Suprapubic skin (tissue), 4 donors: ENCODE results near the gene AVL9. TPM values are rescaled to one million over a fixed set of nuclear protein-coding genes. Genes with fewer than 3 reads are reported as not detected.

Experiments
- DNase-seq, 2 donors: peaks; one replicate each; pipeline ENCODE4 v3.0.0-alpha.2; 2019; ENCODE audit warnings: low spot score in 2 of 2
- H3K27ac ChIP-seq: fragments of 200-600 bp; sonication (generic); one replicate; pipeline ENCODE4 v1.5.1; 2019
- H3K27me3 ChIP-seq: fragments of 200-600 bp; sonication (generic); one replicate; pipeline ENCODE4 v1.5.1; 2019
- H3K36me3 ChIP-seq: fragments of 200-600 bp; sonication (generic); one replicate; pipeline ENCODE4 v1.5.1; 2019
- H3K4me1 ChIP-seq: fragments of 200-600 bp; sonication (generic); one replicate; pipeline ENCODE4 v1.5.1; 2019
- H3K4me3 ChIP-seq: fragments of 200-600 bp; sonication (generic); one replicate; pipeline ENCODE4 v1.5.1; 2019; ENCODE audit warnings: mild to moderate bottlenecking
- H3K9me3 ChIP-seq: fragments of 200-600 bp; sonication (generic); one replicate; pipeline ENCODE4 v1.5.1; 2019
- CTCF ChIP-seq, 2 donors: fragments of 200-600 bp in 1 of 2; fragments of 450-650 bp in 1 of 2; sonication (generic) in 1 of 2; IDR thresholded peaks; one replicate each; pipeline ENCODE4 v1.5.1; 2016 to 2019; ENCODE audit warnings: antibody characterized with exemption in 2 of 2, mild to moderate bottlenecking in 1 of 2, moderate library complexity in 1 of 2
- EP300 ChIP-seq: sonication (generic); formaldehyde crosslinking; IDR thresholded peaks from one replicate; pipeline ENCODE4 v1.6.1; 2017; ENCODE audit warnings: antibody characterized with exemption
- POLR2A ChIP-seq, 2 donors: fragments of 450-650 bp; IDR thresholded peaks; one replicate each; pipeline ENCODE4 v1.6.1; 2017; ENCODE audit warnings: antibody characterized with exemption in 2 of 2, mild to moderate bottlenecking in 2 of 2, moderate library complexity in 2 of 2
- POLR2AphosphoS5 ChIP-seq, 3 donors: sonication (generic); formaldehyde crosslinking; IDR thresholded peaks; one replicate each; pipeline ENCODE4 v1.6.1; 2017; ENCODE audit warnings: antibody characterized with exemption in 3 of 3
- WGBS: methylation state at CpG from one replicate; pipeline ENCODE4 v1.1.5; 2018; 5-methylcytosine and 5-hydroxymethylcytosine counted together
- total RNA-seq, 4 donors: library from RNA; depleted of rRNA; stranded (reverse); fragments of >200 nt; gene quantifications; one replicate each; pipeline ENCODE4 v1.1.0, GENCODE V29; 2016

AVL9 gene
- total RNA-seq, 4 donors from 2014 or later = 22.5 to 42.2 (median 24.8) TPM

GRCh38 chr7:32574626-32575025 lies 79.3 kb downstream of the AVL9 start:
- peaks cover 66% of the 10 kb centered on the region for H3K36me3 ChIP-seq
- H3K27ac ChIP-seq = no peak overlapping the region
- no peaks in the 10 kb centered on the region for H3K4me1 ChIP-seq
- TF ChIP-seq CTCF (IDR thresholded peaks at IDR 0.05) = no peak
- TF ChIP-seq POLR2AphosphoS5 (IDR thresholded peaks at IDR 0.05) = no peak
- no peak for TF ChIP-seq EP300
- TF ChIP-seq POLR2A (IDR thresholded peaks at IDR 0.05) = no peak
- no peaks in the 10 kb centered on the region for H3K9me3 ChIP-seq
- H3K4me3 ChIP-seq = no peak overlapping the region
- no peak for DNase-seq
- no peaks in the 10 kb centered on the region for H3K27me3 ChIP-seq
- WGBS = 92% methylated on average over 1 of the region's 1 CpG

- Histone ChIP-seq H3K27me3 (no peaks in the 10 kb centered on the region), H3K4me3 (no peak overlapping the region), H3K9me3 (no peaks in the 10 kb centered on the region), H3K4me1 (no peaks in the 10 kb centered on the region), H3K27ac (no peak overlapping the region), H3K36me3 (peaks cover 76% of the 10 kb centered on the region)
- TF ChIP-seq POLR2A (IDR thresholded peaks at IDR 0.05) = no peak
- TF ChIP-seq CTCF (IDR thresholded peaks at IDR 0.05) = no peak
- no peak for TF ChIP-seq EP300
- TF ChIP-seq POLR2AphosphoS5 (IDR thresholded peaks at IDR 0.05) = no peak
- DNase-seq = no peak
- 87% methylated on average over 2 of the region's 2 CpGs for WGBS
Observed at GRCh38 chr7:32577421-32577820, 82.1 kb downstream of the AVL9 start.

GRCh38 chr7:32579776-32580175 lies 84.5 kb downstream of the AVL9 start:
- peaks cover 82% of the 10 kb centered on the region for H3K36me3 ChIP-seq
- no peaks in the 10 kb centered on the region for H3K4me1 ChIP-seq
- DNase-seq = no peak
- WGBS = 85% methylated on average over 2 of the region's 2 CpGs
- H3K27me3 ChIP-seq = no peaks in the 10 kb centered on the region
- H3K4me3 ChIP-seq = no peak overlapping the region
- TF ChIP-seq POLR2A (IDR thresholded peaks at IDR 0.05) (no peak), POLR2AphosphoS5 (IDR thresholded peaks at IDR 0.05) (no peak), CTCF (IDR thresholded peaks at IDR 0.05) (no peak), EP300 (no peak)
- H3K9me3 ChIP-seq = no peaks in the 10 kb centered on the region
- H3K27ac ChIP-seq = no peak overlapping the region

- TF ChIP-seq EP300 (no peak), POLR2AphosphoS5 (IDR thresholded peaks at IDR 0.05) (no peak), CTCF (IDR thresholded peaks at IDR 0.05) (no peak), POLR2A (IDR thresholded peaks at IDR 0.05) (no peak)
- no peaks in the 10 kb centered on the region for H3K27me3 ChIP-seq
- 94% methylated on average over 4 of the region's 4 CpGs for WGBS
- H3K4me1 ChIP-seq = no peaks in the 10 kb centered on the region
- H3K27ac ChIP-seq = no peak overlapping the region
- no peak for DNase-seq
- no peak overlapping the region for H3K4me3 ChIP-seq
- peaks cover 82% of the 10 kb centered on the region for H3K36me3 ChIP-seq
- H3K9me3 ChIP-seq = no peaks in the 10 kb centered on the region
Observed at GRCh38 chr7:32580646-32581045, 85.4 kb downstream of the AVL9 start.

GRCh38 chr7:32582036-32582435 lies 86.7 kb downstream of the AVL9 start:
- Histone ChIP-seq H3K36me3 (peaks cover 80% of the 10 kb centered on the region), H3K9me3 (no peaks in the 10 kb centered on the region), H3K27ac (no peak overlapping the region), H3K27me3 (no peaks in the 10 kb centered on the region), H3K4me3 (no peak overlapping the region), H3K4me1 (peaks cover 5% of the 10 kb centered on the region)
- 96% methylated on average over 3 of the region's 3 CpGs for WGBS
- DNase-seq = no peak
- TF ChIP-seq EP300 (no peak), POLR2A (IDR thresholded peaks at IDR 0.05) (no peak), POLR2AphosphoS5 (IDR thresholded peaks at IDR 0.05) (no peak), CTCF (IDR thresholded peaks at IDR 0.05) (no peak)
